K562 (cell line): ENCODE measurements around the gene SLAMF7. TPM values are rescaled to one million over a fixed set of nuclear protein-coding genes. Genes with fewer than 3 reads are reported as not detected.

Experiments used
- ATAC-seq: fragments of 200-7000 bp; cut with Tn5 transposase; 3 replicates; pipeline ENCODE4 v1.9.1; 2020; ENCODE audit warnings: moderate library complexity
- BruUV-seq: library from RNA; stranded (reverse); fragments of 400-500 nt; replicated peaks from 2 replicates; lab custom pipeline; 2021; lab: Mats Ljungman, UMichigan
- CTCF ChIA-PET: fragments of 300-600 bp; formaldehyde crosslinking; extraction: SDS; loops from one replicate; lab custom pipeline; 2021; ENCODE audit warnings: low intra/inter-chr PET ratio; lab: Yijun Ruan, JAX
- POLR2A ChIA-PET: fragments of 300-600, 350-650 bp; sonication (Branson Sonifier 250); formaldehyde crosslinking; extraction: SDS; loops from one replicate; lab custom pipeline; 2021; ENCODE audit warnings: antibody characterized with exemption, inconsistent platforms; lab: Yijun Ruan, JAX
- DNase-seq, 4 experiments: peaks; one replicate each; pipeline versions ENCODE4 v3.0.0 to v3.0.0-alpha.2; 2011 to 2018; ENCODE audit warnings: low spot score in 3 of 4, mixed read lengths in 3 of 4; ENCODE audit errors: extremely low read depth in 1 of 4
- FAIRE-seq: peaks from 2 replicates; lab custom pipeline; 2011; peaks lifted over from hg19 to GRCh38; lab: Jason Lieb, UNC
- H2AFZ ChIP-seq: 2 replicates; pipeline ENCODE4 v1.6.0; 2011; ENCODE audit warnings: low read depth, low read length, control low read depth, inconsistent platforms
- H3K27ac ChIP-seq: fragments of 200-600 bp; 3 replicates; pipeline ENCODE4 v1.8.0; 2011; ENCODE audit warnings: low read depth, mild to moderate bottlenecking, control low read depth, inconsistent platforms, low read length, moderate library complexity, mixed read lengths; ENCODE audit errors: extremely low read depth
- H3K27me3 ChIP-seq, 2 experiments: fragments of 300-600 bp in 1 of 2; 2 replicates in 1 of 2; 3 replicates in 1 of 2; pipeline versions ENCODE4 v1.6.0 to v1.8.0; 2011; ENCODE audit warnings: inconsistent platforms in 2 of 2, low read length in 2 of 2, mild to moderate bottlenecking in 1 of 2, mixed read lengths in 1 of 2, moderate library complexity in 1 of 2; ENCODE audit not compliant: control insufficient read depth in 2 of 2, insufficient read depth in 2 of 2
- H3K36me3 ChIP-seq: fragments of 300-600 bp; 3 replicates; pipeline ENCODE4 v1.8.0; 2011; ENCODE audit warnings: mild to moderate bottlenecking, low read length, inconsistent platforms; ENCODE audit not compliant: control insufficient read depth, insufficient read depth
- H3K4me1 ChIP-seq, 2 experiments: fragments of 200-600 bp in 1 of 2; replicated peaks in 1 of 2; 2 replicates in 1 of 2; 3 replicates in 1 of 2; pipeline versions ENCODE4 v1.5.1 to v1.8.0; 2011; ENCODE audit warnings: inconsistent platforms in 2 of 2, low read length in 2 of 2, mild to moderate bottlenecking in 1 of 2, mixed read lengths in 1 of 2, moderate library complexity in 1 of 2; ENCODE audit not compliant: control insufficient read depth in 2 of 2, insufficient read depth in 2 of 2
- H3K4me2 ChIP-seq: 2 replicates; pipeline ENCODE4 v1.6.1; 2011; ENCODE audit warnings: low read length, control low read depth, inconsistent platforms, mixed read lengths; ENCODE audit not compliant: insufficient read depth
- H3K4me3 ChIP-seq: fragments of 200-600 bp; sonication (generic), shearing (Covaris generic); 2 replicates; pipeline ENCODE4 v1.5.1; 2016; ENCODE audit warnings: control low read depth, inconsistent platforms
- H3K79me2 ChIP-seq: fragments of 200-600 bp; 3 replicates; pipeline ENCODE4 v1.8.0; 2011; ENCODE audit warnings: low read length, inconsistent platforms; ENCODE audit not compliant: control insufficient read depth, insufficient read depth
- H3K9ac ChIP-seq, 2 experiments: 2 replicates each; pipeline versions ENCODE4 v1.6.0 to v1.6.1; 2011; ENCODE audit warnings: low read depth in 2 of 2, low read length in 2 of 2, control low read depth in 1 of 2, inconsistent platforms in 1 of 2, mild to moderate bottlenecking in 1 of 2, mixed read lengths in 1 of 2; ENCODE audit not compliant: insufficient read depth in 1 of 2
- H3K9me1 ChIP-seq: one replicate; pipeline ENCODE4 v1.6.0; 2011; ENCODE audit warnings: inconsistent platforms, mild to moderate bottlenecking, low read length, moderate library complexity; ENCODE audit not compliant: control insufficient read depth, insufficient read depth
- H3K9me3 ChIP-seq: replicated peaks from 2 replicates; pipeline ENCODE4 v1.5.1; 2011; ENCODE audit warnings: low read depth, low read length, inconsistent platforms; ENCODE audit not compliant: control insufficient read depth, insufficient read depth
- H4K20me1 ChIP-seq: replicated peaks from 2 replicates; pipeline ENCODE4 v1.6.1; 2011; ENCODE audit warnings: low read length, inconsistent platforms, mixed read lengths; ENCODE audit not compliant: control insufficient read depth, insufficient read depth
- CBFA2T3 ChIP-seq: fragments of 450-650 bp; IDR thresholded peaks from 2 replicates; pipeline ENCODE4 v1.6.1; 2017
- CTBP1 ChIP-seq: fragments of 450-650 bp; IDR thresholded peaks from 2 replicates; pipeline ENCODE4 v1.6.1; 2016; ENCODE audit warnings: borderline replicate concordance
- DDX20 ChIP-seq: fragments of 450-650 bp; IDR thresholded peaks from 2 replicates; pipeline ENCODE4 v1.6.1; 2016; ENCODE audit warnings: missing genetic modification characterization, low read depth, mild to moderate bottlenecking, missing compliant biosample characterization, moderate library complexity
- GABPB2 ChIP-seq: fragments of 250-450 bp; sonication (Bioruptor Pico); conservative IDR thresholded peaks from 2 replicates; pipeline ENCODE4 v1.5.1; 2021; ENCODE audit warnings: mild to moderate bottlenecking
- NCOR1 ChIP-seq: fragments of 450-650 bp; IDR thresholded peaks from 2 replicates; pipeline ENCODE4 v1.6.1; 2016; ENCODE audit warnings: mild to moderate bottlenecking, moderate library complexity
- PHF8 ChIP-seq: fragments of 200-600 bp; sonication (generic); IDR thresholded peaks from 2 replicates; pipeline ENCODE4 v1.6.1; 2012; ENCODE audit warnings: mixed run types, mild to moderate bottlenecking, inconsistent platforms, low read length, moderate library complexity, borderline replicate concordance
- POU5F1 ChIP-seq: fragments of 150-350 bp; IDR thresholded peaks from 2 replicates; pipeline ENCODE4 v1.6.1; 2014; ENCODE audit warnings: borderline replicate concordance, low read length, low read depth, mild to moderate bottlenecking; ENCODE audit not compliant: partially characterized antibody
- RAD51 ChIP-seq: fragments of 450-650 bp; IDR thresholded peaks from 2 replicates; pipeline ENCODE4 v1.7.1; 2016; ENCODE audit warnings: low read depth, mild to moderate bottlenecking, borderline replicate concordance
- RCOR1 ChIP-seq, 2 experiments: IDR thresholded peaks; 2 replicates each; pipeline ENCODE4 v1.6.1; 2012; ENCODE audit warnings: low read depth in 2 of 2, low read length in 2 of 2, borderline replicate concordance in 1 of 2, improper control_type of control experiment in 1 of 2
- SMARCA4 ChIP-seq: fragments of 450-650 bp; IDR thresholded peaks from 2 replicates; pipeline ENCODE4 v1.6.1; 2016
- TAL1 ChIP-seq: fragments of 450-650 bp; IDR thresholded peaks from 2 replicates; pipeline ENCODE4 v1.6.1; 2016; ENCODE audit warnings: mild to moderate bottlenecking
- ZNF444 ChIP-seq: fragments of 250-450 bp; sonication (Bioruptor Pico); IDR thresholded peaks from 2 replicates; pipeline ENCODE4 v1.4.0; 2020; ENCODE audit warnings: mild to moderate bottlenecking, moderate library complexity
- ZNF644 ChIP-seq: fragments of 200-800 bp; sonication (Bioruptor generic); IDR thresholded peaks from 2 replicates; pipeline ENCODE4 v1.6.1; 2016; ENCODE audit warnings: low read depth, missing genetic modification characterization, missing compliant biosample characterization
- WGBS: fragments of 100-300 bp; shearing (Covaris generic); methylation state at CpG from one replicate; pipeline ENCODE4 v1.1.6; 2016; ENCODE audit warnings: low coverage, mixed read lengths; ENCODE audit not compliant: insufficient coverage; ENCODE audit errors: missing lambda C conversion rate; 5-methylcytosine and 5-hydroxymethylcytosine counted together
- in situ Hi-C: fragments of 300-500 bp; cut with MboI; formaldehyde crosslinking; loops from 4 replicates; pipeline ENCODE4 v1.15.0; 2018; ENCODE audit warnings: inconsistent platforms, mixed read lengths
- intact Hi-C: fragments of 100-400 bp; cut with micrococcal nuclease; formaldehyde crosslinking; loops from 2 replicates; pipeline ENCODE4 v1.14.2; 2022
- polyA plus RNA-seq, 8 experiments: library from polyadenylated mRNA; depleted of rRNA in 4 of 8; stranded (reverse) in 5 of 8; unstranded in 3 of 8; fragments of >200 nt; fragmentation: Nextera tagmentation in 2 of 8; fragmentation: Illumina TruSeq in 1 of 8; extraction: Ambion mirVana in 2 of 8; extraction: Trizol in 1 of 8; gene quantifications; 2 replicates each; pipeline versions ENCODE4 v1.2.1 to v1.2.3, GENCODE V29; 2011 to 2014; ENCODE audit warnings: inconsistent platforms in 1 of 8, missing spikeins in 1 of 8
- total RNA-seq, 7 experiments: library from RNA; depleted of rRNA in 6 of 7; stranded (reverse); fragments of >200 nt in 6 of 7; fragmentation: Illumina TruSeq in 2 of 7; extraction: Trizol in 2 of 7; gene quantifications; 2 replicates each; pipeline versions ENCODE4 v1.2.1 to v1.2.3, GENCODE V29; 2011 to 2021; ENCODE audit warnings: low replicate concordance in 1 of 7
- TF ChIP-seq, protein P1 (sequence below): sonication (generic); formaldehyde crosslinking; IDR thresholded peaks from 2 replicates; pipeline ENCODE4 v1.8.0; 2022; ENCODE audit warnings: mild to moderate bottlenecking, missing genetic modification reagents, borderline replicate concordance
- TF ChIP-seq, protein P2 (sequence below): fragments of 250-450 bp; sonication (Bioruptor Pico); IDR thresholded peaks from 2 replicates; pipeline ENCODE4 v1.4.0; 2020

The SLAMF7 gene
- total and polyA plus RNA-seq, 9 of the 15 experiments (the other 6 are each of a cell fraction or from before 2014, with no cell fraction given), result 0.11 to 1.2 (median 0.22) TPM; not detected in 2

DNA sequence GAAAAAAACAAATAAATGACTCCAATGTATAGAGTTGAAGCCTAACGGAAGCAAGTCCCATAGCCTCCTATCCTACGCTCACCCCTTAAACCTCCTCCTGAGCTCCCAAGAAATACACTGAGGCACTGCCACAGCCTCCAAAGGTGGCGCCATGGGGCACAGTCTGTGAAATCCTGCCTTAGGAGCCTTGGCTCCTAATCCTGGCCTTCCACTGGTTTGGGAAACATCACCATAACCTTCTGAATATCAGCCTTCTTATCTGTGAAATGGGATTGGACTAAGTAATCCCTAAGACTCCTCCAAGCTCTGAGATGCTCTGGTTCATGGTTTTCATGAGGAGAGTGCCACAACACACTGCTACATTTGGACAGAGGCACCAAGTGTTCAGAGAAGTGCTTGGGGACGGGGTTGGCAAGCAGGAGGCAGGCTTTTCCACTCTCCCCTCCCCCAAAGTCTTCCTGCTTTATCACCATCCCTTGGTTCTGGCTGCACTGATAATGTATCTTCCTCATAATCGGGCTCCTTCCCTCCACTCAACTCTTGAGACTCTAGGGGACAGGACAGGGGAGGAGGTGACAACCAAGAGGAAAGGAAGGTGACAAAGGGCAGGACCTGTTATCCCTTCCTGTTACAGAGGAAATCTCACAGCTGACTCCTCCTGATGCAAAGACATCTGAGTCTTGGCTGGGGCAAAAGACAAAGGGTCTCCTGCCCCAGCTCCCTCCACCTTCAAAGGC, 2.7 kb downstream of the SLAMF7 start:
- Histone ChIP-seq H3K36me3 (no peaks in the 10 kb centered on the region), H4K20me1 (no peaks in the 10 kb centered on the region), H3K4me1 (peaks cover 0 to 10% of the 10 kb centered on the region in 2 experiments; a peak in 2 of 5 replicates), H3K9me1 (no peaks in the 10 kb centered on the region), H3K27me3 (peaks cover 0 to 5% of the 10 kb centered on the region in 2 experiments; a peak in 2 of 5 replicates), H3K79me2 (no peaks in the 10 kb centered on the region), H3K27ac (no peak overlapping the region), H2AFZ (no peak overlapping the region), H3K9ac (no peak overlapping the region), H3K4me2 (no peak overlapping the region; the same call in 1 of the 2 replicates), H3K4me3 (no peak overlapping the region), H3K9me3 (no peaks in the 10 kb centered on the region)
- WGBS, result 35% methylated on average over 5 of the region's 5 CpGs
- in situ Hi-C loops (no loop called here), intact Hi-C loops (no loop called here)
- POLR2A ChIA-PET, result interaction anchor here (0.6 kb wide), 1 partner anchor 120 kb away, joined by 5 read pairs; the partner anchor contains the start of gene CD244
- FAIRE-seq (no peak), ATAC-seq (no peak; the same call in 2 of the 3 replicates), DNase-seq (peak in 1 of 4 experiments; percentile 24)
- BruUV-seq, result no TSS peak
- CTCF ChIA-PET, result no interaction called here
- TF ChIP-seq TAL1, result peak; percentile 39
- TF ChIP-seq, protein P1, sequence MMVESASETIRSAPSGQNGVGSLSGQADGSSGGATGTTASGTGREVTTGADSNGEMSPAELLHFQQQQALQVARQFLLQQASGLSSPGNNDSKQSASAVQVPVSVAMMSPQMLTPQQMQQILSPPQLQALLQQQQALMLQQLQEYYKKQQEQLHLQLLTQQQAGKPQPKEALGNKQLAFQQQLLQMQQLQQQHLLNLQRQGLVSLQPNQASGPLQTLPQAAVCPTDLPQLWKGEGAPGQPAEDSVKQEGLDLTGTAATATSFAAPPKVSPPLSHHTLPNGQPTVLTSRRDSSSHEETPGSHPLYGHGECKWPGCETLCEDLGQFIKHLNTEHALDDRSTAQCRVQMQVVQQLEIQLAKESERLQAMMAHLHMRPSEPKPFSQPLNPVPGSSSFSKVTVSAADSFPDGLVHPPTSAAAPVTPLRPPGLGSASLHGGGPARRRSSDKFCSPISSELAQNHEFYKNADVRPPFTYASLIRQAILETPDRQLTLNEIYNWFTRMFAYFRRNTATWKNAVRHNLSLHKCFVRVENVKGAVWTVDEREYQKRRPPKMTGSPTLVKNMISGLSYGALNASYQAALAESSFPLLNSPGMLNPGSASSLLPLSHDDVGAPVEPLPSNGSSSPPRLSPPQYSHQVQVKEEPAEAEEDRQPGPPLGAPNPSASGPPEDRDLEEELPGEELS (CRISPR knock-in tag), result no peak
- TF ChIP-seq, protein P2, sequence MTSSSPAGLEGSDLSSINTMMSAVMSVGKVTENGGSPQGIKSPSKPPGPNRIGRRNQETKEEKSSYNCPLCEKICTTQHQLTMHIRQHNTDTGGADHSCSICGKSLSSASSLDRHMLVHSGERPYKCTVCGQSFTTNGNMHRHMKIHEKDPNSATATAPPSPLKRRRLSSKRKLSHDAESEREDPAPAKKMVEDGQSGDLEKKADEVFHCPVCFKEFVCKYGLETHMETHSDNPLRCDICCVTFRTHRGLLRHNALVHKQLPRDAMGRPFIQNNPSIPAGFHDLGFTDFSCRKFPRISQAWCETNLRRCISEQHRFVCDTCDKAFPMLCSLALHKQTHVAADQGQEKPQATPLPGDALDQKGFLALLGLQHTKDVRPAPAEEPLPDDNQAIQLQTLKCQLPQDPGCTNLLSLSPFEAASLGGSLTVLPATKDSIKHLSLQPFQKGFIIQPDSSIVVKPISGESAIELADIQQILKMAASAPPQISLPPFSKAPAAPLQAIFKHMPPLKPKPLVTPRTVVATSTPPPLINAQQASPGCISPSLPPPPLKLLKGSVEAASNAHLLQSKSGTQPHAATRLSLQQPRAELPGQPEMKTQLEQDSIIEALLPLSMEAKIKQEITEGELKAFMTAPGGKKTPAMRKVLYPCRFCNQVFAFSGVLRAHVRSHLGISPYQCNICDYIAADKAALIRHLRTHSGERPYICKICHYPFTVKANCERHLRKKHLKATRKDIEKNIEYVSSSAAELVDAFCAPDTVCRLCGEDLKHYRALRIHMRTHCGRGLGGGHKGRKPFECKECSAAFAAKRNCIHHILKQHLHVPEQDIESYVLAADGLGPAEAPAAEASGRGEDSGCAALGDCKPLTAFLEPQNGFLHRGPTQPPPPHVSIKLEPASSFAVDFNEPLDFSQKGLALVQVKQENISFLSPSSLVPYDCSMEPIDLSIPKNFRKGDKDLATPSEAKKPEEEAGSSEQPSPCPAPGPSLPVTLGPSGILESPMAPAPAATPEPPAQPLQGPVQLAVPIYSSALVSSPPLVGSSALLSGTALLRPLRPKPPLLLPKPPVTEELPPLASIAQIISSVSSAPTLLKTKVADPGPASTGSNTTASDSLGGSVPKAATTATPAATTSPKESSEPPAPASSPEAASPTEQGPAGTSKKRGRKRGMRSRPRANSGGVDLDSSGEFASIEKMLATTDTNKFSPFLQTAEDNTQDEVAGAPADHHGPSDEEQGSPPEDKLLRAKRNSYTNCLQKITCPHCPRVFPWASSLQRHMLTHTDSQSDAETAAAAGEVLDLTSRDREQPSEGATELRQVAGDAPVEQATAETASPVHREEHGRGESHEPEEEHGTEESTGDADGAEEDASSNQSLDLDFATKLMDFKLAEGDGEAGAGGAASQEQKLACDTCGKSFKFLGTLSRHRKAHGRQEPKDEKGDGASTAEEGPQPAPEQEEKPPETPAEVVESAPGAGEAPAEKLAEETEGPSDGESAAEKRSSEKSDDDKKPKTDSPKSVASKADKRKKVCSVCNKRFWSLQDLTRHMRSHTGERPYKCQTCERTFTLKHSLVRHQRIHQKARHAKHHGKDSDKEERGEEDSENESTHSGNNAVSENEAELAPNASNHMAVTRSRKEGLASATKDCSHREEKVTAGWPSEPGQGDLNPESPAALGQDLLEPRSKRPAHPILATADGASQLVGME, result 0 out of 2 replicates have a peak, but pooled peaks have one; percentile 31
- TF ChIP-seq ZNF444, result no peak
- TF ChIP-seq CTBP1, result peak; percentile 80
- no peak for TF ChIP-seq RAD51
- no peak for TF ChIP-seq POU5F1
- TF ChIP-seq DDX20 (tag), result no peak
- peak; percentile 37 for TF ChIP-seq CBFA2T3
- peak in 1 of 2 experiments; percentile 83; a peak in 1 of 4 replicates for TF ChIP-seq RCOR1 (IDR thresholded peaks at IDR 0.05; ENCODE audit: borderline replicate concordance in 1 of 2, low read depth in 2 of 2, low read length in 2 of 2)
- TF ChIP-seq GABPB2 (CRISPR knock-in tag), result no peak
- TF ChIP-seq ZNF644 (tag), result no peak
- peak; percentile 13; the same call in 1 of the 2 replicates for TF ChIP-seq NCOR1
- no peak for TF ChIP-seq PHF8
- peak; percentile 16; the same call in 1 of the 2 replicates for TF ChIP-seq SMARCA4
